ENCODE data around the gene NRSN2. TPM values are rescaled to one million over a fixed set of nuclear protein-coding genes. Genes with fewer than 3 reads are reported as not detected.

The NRSN2 gene
- total and polyA plus RNA-seq, 2 of the 4 experiments (the other 2 are of a cell fraction): 9.9 to 101 TPM

GRCh38 chr20:382291-383115, 35.6 kb downstream of the NRSN2 start:
- ChIA-PET POLR2A (ENCODE audit: unreplicated experiment) (interaction anchor here (1.0 kb wide), 1 partner anchor 25 kb away, joined by 4 read pairs; no protein-coding TSS in a partner anchor), CTCF (no interaction called here)
- Histone ChIP-seq H3K36me3 (ENCODE audit: control insufficient read depth, insufficient read depth, low read length) (peaks cover 3% of the 10 kb centered on the region; the same call in 1 of the 2 replicates), H2AK5ac (ENCODE audit: low read depth, low read length) (peak overlapping the region; percentile 91; the same call in 1 of the 2 replicates), H3K4ac (ENCODE audit: low read depth, low read length) (peak overlapping the region; percentile 65), H3K27ac (ENCODE audit: insufficient read depth, low read length) (peak overlapping the region; percentile 51; the same call in 1 of the 2 replicates), H2BK15ac (ENCODE audit: low read depth, low read length) (no peak overlapping the region), H3K9me3 (ENCODE audit: control insufficient read depth, insufficient read depth, low read length) (no peaks in the 10 kb centered on the region), H3K4me2 (ENCODE audit: low read depth, low read length) (peak overlapping the region; percentile 85), H3K9me1 (ENCODE audit: insufficient read depth, low read length) (peaks cover 19% of the 10 kb centered on the region), H2BK5ac (ENCODE audit: low read depth, low read length, poor library complexity, severe bottlenecking) (peak overlapping the region; percentile 20), H3K18ac (ENCODE audit: low read depth, low read length) (no peak overlapping the region), H3K14ac (replicated peaks; ENCODE audit: low read depth, low read length) (0 out of 2 replicates have a peak overlapping the region, but pooled peaks have one; percentile 52), H3K4me3 (ENCODE audit: insufficient read depth, low read depth, low read length) (peak overlapping the region; percentile 95), H3K27me3 (ENCODE audit: control insufficient read depth, insufficient read depth, low read length) (no peaks in the 10 kb centered on the region), H3K23ac (ENCODE audit: low read depth, low read length) (peak overlapping the region; percentile 41; the same call in 1 of the 2 replicates), H2BK120ac (ENCODE audit: low read depth, low read length) (no peak overlapping the region; the same call in 1 of the 2 replicates), H3K56ac (ENCODE audit: extremely low read depth, insufficient read depth, low read length) (no peak overlapping the region), H2AFZ (replicated peaks; ENCODE audit: low read length, poor library complexity) (peak overlapping the region; percentile 81), H3K79me1 (ENCODE audit: low read depth in 1 of 2, low read length in 2 of 2) (peaks cover 10 to 57% of the 10 kb centered on the region in 2 experiments), H4K5ac (ENCODE audit: low read depth, low read length) (no peak overlapping the region), H4K20me1 (ENCODE audit: insufficient read depth, low read length) (peaks cover 43% of the 10 kb centered on the region), H3K4me1 (ENCODE audit: control insufficient read depth, insufficient read depth, low read length) (peaks cover 5% of the 10 kb centered on the region), H3K9ac (ENCODE audit: low read depth, low read length) (peak overlapping the region; percentile 76), H2AK9ac (replicated peaks; ENCODE audit: low read depth, low read length, poor library complexity) (peak overlapping the region; percentile 88), H2BK20ac (ENCODE audit: low read depth, low read length) (no peak overlapping the region), H4K8ac (ENCODE audit: low read depth in 2 of 2, low read length in 2 of 2) (peak overlapping the region in 1 of 2 experiments; percentile 33; a peak in 1 of 4 replicates), H4K91ac (ENCODE audit: insufficient read depth, low read depth, low read length) (peak overlapping the region; percentile 49)
- dilution Hi-C loops (cut with HindIII; ENCODE audit: low sequenced_read_pairs, unreplicated experiment): no loop called here
- WGBS, 2 experiments (ENCODE audit: extremely low coverage in 2 of 2, insufficient read length in 1 of 2): no CpG with 5 or more reads among the region's 8 CpGs
- intact Hi-C loops (cut with micrococcal nuclease): no loop called here
- ATAC-seq (ENCODE audit: low read depth) (peak; percentile 33), DNase-seq (no peak)
- TF ChIP-seq MAFK (IDR thresholded peaks at IDR 0.05; ENCODE audit: low read depth, low read length) (no peak), CHD1 (IDR thresholded peaks at IDR 0.05; ENCODE audit: low read depth, low read length) (no peak), RAD21 (IDR thresholded peaks at IDR 0.05; ENCODE audit: low read length) (no peak), BHLHE40 (IDR thresholded peaks at IDR 0.05; ENCODE audit: low read depth, low read length) (no peak), FOS (IDR thresholded peaks at IDR 0.05; ENCODE audit: low read depth, low read length) (no peak), SMC3 (IDR thresholded peaks at IDR 0.05; ENCODE audit: low read depth, low read length) (no peak), NFE2L2 (IDR thresholded peaks at IDR 0.05; ENCODE audit: low read depth, low read length) (no peak), CEBPB (IDR thresholded peaks at IDR 0.05; ENCODE audit: low read depth, low read length) (no peak), RCOR1 (IDR thresholded peaks at IDR 0.05; ENCODE audit: insufficient replicate concordance, low read length) (no peak)
- BruUV-seq (replicated peaks): no TSS peak
- in situ Hi-C loops (cut with MboI; ENCODE audit: low sequenced_read_pairs): no loop called here

Data from IMR-90 (cell line).